Tibial nerve (tissue), 4 donors: ENCODE data around the gene ACAD9.
"Not testable (repeated sequence)": the region's sequence is repeated elsewhere in the genome, so short reads cannot be mapped to it uniquely, and the experiment has no call there.

Source experiments
- CTCF ChIP-seq, 5 experiments: fragments of 200-600 bp in 3 of 5; fragments of 450-650 bp in 2 of 5; sonication (generic) in 3 of 5; IDR thresholded peaks; one replicate each; pipeline ENCODE4 v1.5.1; 2016 to 2019; ENCODE audit warnings: antibody characterized with exemption in 5 of 5, mild to moderate bottlenecking in 3 of 5, moderate library complexity in 2 of 5
- EP300 ChIP-seq, 2 donors: sonication (generic); formaldehyde crosslinking; IDR thresholded peaks; one replicate each; pipeline ENCODE4 v1.6.1; 2017; ENCODE audit warnings: antibody characterized with exemption in 2 of 2, mild to moderate bottlenecking in 1 of 2

GRCh38 chr3:128864849-128865804 is 14.3 kb upstream of the ACAD9 start:
- TF ChIP-seq CTCF, EP300 (IDR thresholded peaks at IDR 0.05): not testable (repeated sequence)
